HG03060 (cell line): Measurements from ENCODE around the gene RFFL.
"Not testable (repeated sequence)": the region's sequence is repeated elsewhere in the genome, so short reads cannot be mapped to it uniquely, and the experiment has no call there.

Source experiments
- ATAC-seq: cut with Tn5 transposase; IDR thresholded peaks from one replicate; pipeline ENCODE4 v1.9.1; 2021; ENCODE audit warnings: low read depth, moderate number of reproducible peaks; ENCODE audit not compliant: unreplicated experiment

RFFL gene

GRCh38 chr17:35063514-35064223 is at the start of gene RFFL:
Gene RFFL, minus strand, starts transcription at chr17:35063707. Its CDS starts 37,154 bp downstream, at chr17:35026553.
- peak; percentile 88 for ATAC-seq

- not testable (repeated sequence) for ATAC-seq
Measured at GRCh38 chr17:35110791-35111190, 47.3 kb upstream of the RFFL start.

- no peak for ATAC-seq
Measured at GRCh38 chr17:35104844-35105450, 41.4 kb upstream of the RFFL start.

- no peak for ATAC-seq
Measured at GRCh38 chr17:35103271-35103670, 39.8 kb upstream of the RFFL start.

GRCh38 chr17:35101725-35102124 is 38.2 kb upstream of the RFFL start:
- no peak for ATAC-seq

GRCh38 chr17:35101036-35101435 is 37.5 kb upstream of the RFFL start:
- ATAC-seq = no peak

GRCh38 chr17:35099908-35100307 is 36.4 kb upstream of the RFFL start:
- no peak for ATAC-seq

- no peak for ATAC-seq
Measured at GRCh38 chr17:35097776-35098175, 34.3 kb upstream of the RFFL start.

GRCh38 chr17:35095741-35096140 is 32.2 kb upstream of the RFFL start:
- ATAC-seq = no peak

- ATAC-seq = no peak
Measured at GRCh38 chr17:35094902-35095301, 31.4 kb upstream of the RFFL start.

GRCh38 chr17:35090707-35091106 is 27.2 kb upstream of the RFFL start:
- ATAC-seq = not testable (repeated sequence)

GRCh38 chr17:35089586-35090296 is 26.2 kb upstream of the RFFL start:
- no peak for ATAC-seq

GRCh38 chr17:35088881-35089585 is 25.5 kb upstream of the RFFL start:
- peak; percentile 39 for ATAC-seq

GRCh38 chr17:35088356-35088880 is 24.9 kb upstream of the RFFL start:
- no peak for ATAC-seq

GRCh38 chr17:35087731-35088355 is 24.3 kb upstream of the RFFL start:
- ATAC-seq = no peak

GRCh38 chr17:35086931-35087573 is 23.5 kb upstream of the RFFL start:
- ATAC-seq = no peak

GRCh38 chr17:35086164-35086563 is 22.7 kb upstream of the RFFL start:
- no peak for ATAC-seq

GRCh38 chr17:35084987-35085386 is 21.5 kb upstream of the RFFL start:
- no peak for ATAC-seq

GRCh38 chr17:35083071-35083470 is 19.6 kb upstream of the RFFL start:
- ATAC-seq = no peak
